ENCODE measurements around the gene SUOX. TPM values are rescaled to one million over a fixed set of nuclear protein-coding genes. Genes with fewer than 3 reads are reported as not detected.

SUOX gene
- total RNA-seq, 1 donor from 2014 or later, result 36.0 TPM

GRCh38 chr12:55972042-55972441 is 25.0 kb upstream of the SUOX start:
- H3K4me3 ChIP-seq, result peak overlapping the region; percentile 78
- intact Hi-C loops (cut with micrococcal nuclease), result no loop called here
- no peaks in the 10 kb centered on the region for H3K9me3 ChIP-seq (replicated peaks)
- peaks cover 54% of the 10 kb centered on the region for H3K4me1 ChIP-seq
- no peaks in the 10 kb centered on the region for H3K27me3 ChIP-seq (ENCODE audit: low read depth)
- H3K27ac ChIP-seq (replicated peaks), result peak overlapping the region; percentile 96
- TF ChIP-seq, protein P1, sequence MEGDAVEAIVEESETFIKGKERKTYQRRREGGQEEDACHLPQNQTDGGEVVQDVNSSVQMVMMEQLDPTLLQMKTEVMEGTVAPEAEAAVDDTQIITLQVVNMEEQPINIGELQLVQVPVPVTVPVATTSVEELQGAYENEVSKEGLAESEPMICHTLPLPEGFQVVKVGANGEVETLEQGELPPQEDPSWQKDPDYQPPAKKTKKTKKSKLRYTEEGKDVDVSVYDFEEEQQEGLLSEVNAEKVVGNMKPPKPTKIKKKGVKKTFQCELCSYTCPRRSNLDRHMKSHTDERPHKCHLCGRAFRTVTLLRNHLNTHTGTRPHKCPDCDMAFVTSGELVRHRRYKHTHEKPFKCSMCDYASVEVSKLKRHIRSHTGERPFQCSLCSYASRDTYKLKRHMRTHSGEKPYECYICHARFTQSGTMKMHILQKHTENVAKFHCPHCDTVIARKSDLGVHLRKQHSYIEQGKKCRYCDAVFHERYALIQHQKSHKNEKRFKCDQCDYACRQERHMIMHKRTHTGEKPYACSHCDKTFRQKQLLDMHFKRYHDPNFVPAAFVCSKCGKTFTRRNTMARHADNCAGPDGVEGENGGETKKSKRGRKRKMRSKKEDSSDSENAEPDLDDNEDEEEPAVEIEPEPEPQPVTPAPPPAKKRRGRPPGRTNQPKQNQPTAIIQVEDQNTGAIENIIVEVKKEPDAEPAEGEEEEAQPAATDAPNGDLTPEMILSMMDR (IDR thresholded peaks at IDR 0.05; ENCODE audit: borderline replicate concordance), result no peak
- DNase-seq, result no peak
- H3K36me3 ChIP-seq, result no peaks in the 10 kb centered on the region

- peaks cover 54% of the 10 kb centered on the region for H3K4me1 ChIP-seq
- peak overlapping the region; percentile 96 for H3K27ac ChIP-seq (replicated peaks)
- H3K9me3 ChIP-seq (replicated peaks), result no peaks in the 10 kb centered on the region
- H3K27me3 ChIP-seq (ENCODE audit: low read depth), result no peaks in the 10 kb centered on the region
- TF ChIP-seq, protein P1 (IDR thresholded peaks at IDR 0.05; ENCODE audit: borderline replicate concordance), result no peak
- H3K36me3 ChIP-seq, result no peaks in the 10 kb centered on the region
- intact Hi-C loops (cut with micrococcal nuclease), result no loop called here
- H3K4me3 ChIP-seq, result peak overlapping the region; percentile 78
- no peak for DNase-seq
Observed at GRCh38 chr12:55972456-55972855, 24.6 kb upstream of the SUOX start.

GRCh38 chr12:55972911-55973598 is 24.0 kb upstream of the SUOX start:
- H3K4me3 ChIP-seq, result peak overlapping the region; percentile 78
- H3K27ac ChIP-seq (replicated peaks), result peak overlapping the region; percentile 96
- H3K27me3 ChIP-seq (ENCODE audit: low read depth), result no peaks in the 10 kb centered on the region
- TF ChIP-seq, protein P1 (IDR thresholded peaks at IDR 0.05; ENCODE audit: borderline replicate concordance), result no peak
- peaks cover 56% of the 10 kb centered on the region for H3K4me1 ChIP-seq
- no peaks in the 10 kb centered on the region for H3K9me3 ChIP-seq (replicated peaks)
- DNase-seq, result no peak
- intact Hi-C loops (cut with micrococcal nuclease), result no loop called here
- no peaks in the 10 kb centered on the region for H3K36me3 ChIP-seq

DNA sequence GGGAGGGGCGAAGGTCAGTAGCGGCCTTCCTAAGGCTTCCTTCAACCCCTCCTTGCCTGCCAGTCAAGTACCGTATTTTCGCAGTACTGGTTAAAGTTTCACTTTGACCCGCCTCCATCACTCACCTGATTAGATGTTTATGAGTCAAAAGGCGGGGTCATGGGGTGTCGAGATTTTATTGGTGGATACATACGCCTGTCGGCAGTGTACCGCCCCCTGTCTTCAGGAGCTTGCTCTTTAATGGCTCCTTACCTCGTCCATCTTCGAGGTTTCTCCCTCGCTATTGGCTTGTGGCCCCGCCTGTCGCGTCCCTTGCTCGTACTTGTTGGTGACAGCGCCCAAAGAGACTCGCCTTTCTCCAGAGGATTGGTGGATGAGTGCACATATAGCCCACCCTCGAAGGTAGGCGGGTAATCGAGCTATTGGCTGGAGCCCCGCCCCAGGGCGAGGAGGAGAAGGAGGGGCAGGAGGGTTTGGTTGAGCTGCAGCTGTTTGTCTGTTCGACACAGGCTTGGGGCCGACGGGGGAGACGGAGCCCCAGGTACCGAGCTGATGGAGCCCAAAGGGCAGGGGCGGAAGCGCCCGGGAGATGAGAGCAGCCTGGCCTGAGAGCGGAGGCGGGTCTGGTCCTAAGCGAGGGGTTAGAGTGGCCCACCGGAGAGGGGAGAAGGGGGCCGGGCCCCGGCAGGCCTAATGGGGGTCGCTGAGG is 23.3 kb upstream of the SUOX start, which contains the start of gene RAB5B:
TSS of gene RAB5B (plus strand) at position 480 of the 709 bp plus-strand sequence. CDS start 12,883 bp downstream, outside the sequence.
- DNase-seq, result peak; percentile 99
- H3K27me3 ChIP-seq (ENCODE audit: low read depth), result no peaks in the 10 kb centered on the region
- H3K27ac ChIP-seq (replicated peaks), result peak within 1 kb of the TSS; percentile 99
- H3K4me1 ChIP-seq, result peaks cover 57% of the 10 kb centered on the region
- peak within 1 kb of the TSS; percentile 99 for H3K4me3 ChIP-seq
- intact Hi-C loops (cut with micrococcal nuclease), result no loop called here
- no peaks in the 10 kb centered on the region for H3K36me3 ChIP-seq
- no peaks in the 10 kb centered on the region for H3K9me3 ChIP-seq (replicated peaks)
- TF ChIP-seq, protein P1 (IDR thresholded peaks at IDR 0.05; ENCODE audit: borderline replicate concordance), result peak; percentile 62

- peaks cover 3% of the 10 kb centered on the region for H3K36me3 ChIP-seq
- intact Hi-C loops (cut with micrococcal nuclease), result no loop called here
- no peaks in the 10 kb centered on the region for H3K27me3 ChIP-seq (ENCODE audit: low read depth)
- no peaks in the 10 kb centered on the region for H3K9me3 ChIP-seq (replicated peaks)
- TF ChIP-seq, protein P1 (IDR thresholded peaks at IDR 0.05; ENCODE audit: borderline replicate concordance), result no peak
- H3K27ac ChIP-seq (replicated peaks), result peak overlapping the region; percentile 99
- peaks cover 57% of the 10 kb centered on the region for H3K4me1 ChIP-seq
- H3K4me3 ChIP-seq, result peak overlapping the region; percentile 99
- no peak for DNase-seq
Observed at GRCh38 chr12:55974308-55974730, 22.8 kb upstream of the SUOX start.

All from left ventricle myocardium inferior (tissue), 1 donor.